ENCODE data around the gene MAGI1. TPM values are rescaled to one million over a fixed set of nuclear protein-coding genes. Genes with fewer than 3 reads are reported as not detected.
"Not testable (repeated sequence)": the region's sequence is repeated elsewhere in the genome, so short reads cannot be mapped to it uniquely, and the experiment has no call there.

The MAGI1 gene
- total and polyA plus RNA-seq, 5 donors = 15.8 to 38.3 (median 32.8) TPM

- Histone ChIP-seq H3K27ac (ENCODE audit: low read length) (no peak overlapping the region), H3K4me1 (ENCODE audit: control insufficient read depth, insufficient read depth, low read length) (no peaks in the 10 kb centered on the region), H3K4me3 (ENCODE audit: low read length) (no peak overlapping the region), H3K9me3 (ENCODE audit: control insufficient read depth, low read length) (no peaks in the 10 kb centered on the region), H3K27me3 (ENCODE audit: control insufficient read depth, insufficient read depth) (no peaks in the 10 kb centered on the region)
- intact Hi-C loops (cut with DNase I) = no loop called here
- 79% methylated on average over 2 of the region's 2 CpGs for WGBS
- ATAC-seq (no peak), DNase-seq (no peak)
These were observed 466.4 kb downstream of the MAGI1 start for GRCh38 chr3:65572175-65572777.

- DNase-seq (no peak), ATAC-seq (no peak)
- Histone ChIP-seq H3K9me3 (ENCODE audit: control insufficient read depth, low read length) (no peaks in the 10 kb centered on the region), H3K27ac (ENCODE audit: low read length) (no peak overlapping the region), H3K27me3 (ENCODE audit: control insufficient read depth, insufficient read depth) (no peaks in the 10 kb centered on the region), H3K4me3 (ENCODE audit: low read length) (no peak overlapping the region), H3K4me1 (ENCODE audit: control insufficient read depth, insufficient read depth, low read length) (no peaks in the 10 kb centered on the region)
- 97% methylated on average over 3 of the region's 3 CpGs for WGBS
- intact Hi-C loops (cut with DNase I) = no loop called here
These were observed 468.8 kb downstream of the MAGI1 start for GRCh38 chr3:65569845-65570405.

GRCh38 chr3:65569129-65569528 is 469.6 kb downstream of the MAGI1 start:
- H3K27ac ChIP-seq (ENCODE audit: low read length) = no peak overlapping the region
- intact Hi-C loops (cut with DNase I) = no loop called here
- no peak for ATAC-seq
- no peak for DNase-seq
- no peaks in the 10 kb centered on the region for H3K27me3 ChIP-seq (ENCODE audit: control insufficient read depth, insufficient read depth)
- H3K4me1 ChIP-seq (ENCODE audit: control insufficient read depth, insufficient read depth, low read length) = no peaks in the 10 kb centered on the region
- no peaks in the 10 kb centered on the region for H3K9me3 ChIP-seq (ENCODE audit: control insufficient read depth, low read length)
- 96% methylated on average over 1 of the region's 1 CpG for WGBS
- H3K4me3 ChIP-seq (ENCODE audit: low read length) = no peak overlapping the region

- Histone ChIP-seq H3K4me1 (ENCODE audit: control insufficient read depth, insufficient read depth, low read length) (peaks cover 3% of the 10 kb centered on the region), H3K4me3 (ENCODE audit: low read length) (no peak overlapping the region), H3K27me3 (ENCODE audit: control insufficient read depth, insufficient read depth) (no peaks in the 10 kb centered on the region), H3K9me3 (ENCODE audit: control insufficient read depth, low read length) (no peaks in the 10 kb centered on the region), H3K27ac (ENCODE audit: low read length) (no peak overlapping the region)
- WGBS = 73% methylated on average over 3 of the region's 3 CpGs
- ATAC-seq (peak; percentile 80 to 81), DNase-seq (no peak)
- intact Hi-C loops (cut with DNase I) = no loop called here
These were observed 470.2 kb downstream of the MAGI1 start for GRCh38 chr3:65568497-65568896.

GRCh38 chr3:65565744-65566143 is 473.0 kb downstream of the MAGI1 start:
- WGBS = 92% methylated on average over 11 of the region's 11 CpGs

GRCh38 chr3:65564483-65564882 is 474.2 kb downstream of the MAGI1 start:
- Histone ChIP-seq H3K9me3 (ENCODE audit: control insufficient read depth, low read length) (no peaks in the 10 kb centered on the region), H3K27me3 (ENCODE audit: control insufficient read depth, insufficient read depth) (no peaks in the 10 kb centered on the region), H3K27ac (ENCODE audit: low read length) (no peak overlapping the region), H3K4me1 (ENCODE audit: control insufficient read depth, insufficient read depth, low read length) (peaks cover 9% of the 10 kb centered on the region), H3K4me3 (ENCODE audit: low read length) (no peak overlapping the region)
- intact Hi-C loops (cut with DNase I) = no loop called here
- no peak for ATAC-seq
- DNase-seq = no peak
- 68% methylated on average over 3 of the region's 3 CpGs for WGBS

More at GRCh38 chr3:65565744-65566143, 473.0 kb downstream of the MAGI1 start:
- H3K9me3 ChIP-seq (ENCODE audit: control insufficient read depth, low read length); H3K4me1 ChIP-seq (ENCODE audit: control insufficient read depth, insufficient read depth, low read length); H3K27ac ChIP-seq (ENCODE audit: low read length); H3K4me3 ChIP-seq (ENCODE audit: low read length); intact Hi-C loops (cut with DNase I); ATAC-seq; DNase-seq; H3K27me3 ChIP-seq (ENCODE audit: control insufficient read depth, insufficient read depth): not testable (repeated sequence)

- Histone ChIP-seq H3K4me3 (ENCODE audit: low read length) (no peak overlapping the region), H3K4me1 (ENCODE audit: control insufficient read depth, insufficient read depth, low read length) (peaks cover 9% of the 10 kb centered on the region), H3K9me3 (ENCODE audit: control insufficient read depth, low read length) (no peaks in the 10 kb centered on the region), H3K27ac (ENCODE audit: low read length) (no peak overlapping the region), H3K27me3 (ENCODE audit: control insufficient read depth, insufficient read depth) (no peaks in the 10 kb centered on the region)
- DNase-seq = no peak
- ATAC-seq = no peak
- intact Hi-C loops (cut with DNase I) = no loop called here
- WGBS = 72% methylated on average over 5 of the region's 5 CpGs
These were observed 474.9 kb downstream of the MAGI1 start for GRCh38 chr3:65563861-65564260.

- no peaks in the 10 kb centered on the region for H3K9me3 ChIP-seq (ENCODE audit: control insufficient read depth, low read length)
- H3K27me3 ChIP-seq (ENCODE audit: control insufficient read depth, insufficient read depth) = no peaks in the 10 kb centered on the region
- WGBS = 92% methylated on average over 2 of the region's 2 CpGs
- DNase-seq (no peak), ATAC-seq (no peak)
- H3K4me1 ChIP-seq (ENCODE audit: control insufficient read depth, insufficient read depth, low read length) = peaks cover 9% of the 10 kb centered on the region
- intact Hi-C loops (cut with DNase I) = no loop called here
- H3K4me3 ChIP-seq (ENCODE audit: low read length) = no peak overlapping the region
- no peak overlapping the region for H3K27ac ChIP-seq (ENCODE audit: low read length)
These were observed 476.3 kb downstream of the MAGI1 start for GRCh38 chr3:65562447-65562846.

GRCh38 chr3:65561617-65562016 is 477.1 kb downstream of the MAGI1 start:
- intact Hi-C loops (cut with DNase I) = no loop called here
- ATAC-seq (no peak), DNase-seq (no peak)
- H3K27me3 ChIP-seq (ENCODE audit: control insufficient read depth, insufficient read depth) = no peaks in the 10 kb centered on the region
- 83% methylated on average over 3 of the region's 3 CpGs for WGBS
- H3K27ac ChIP-seq (ENCODE audit: low read length) = no peak overlapping the region
- H3K4me1 ChIP-seq (ENCODE audit: control insufficient read depth, insufficient read depth, low read length) = peaks cover 11% of the 10 kb centered on the region
- H3K4me3 ChIP-seq (ENCODE audit: low read length) = no peak overlapping the region
- no peaks in the 10 kb centered on the region for H3K9me3 ChIP-seq (ENCODE audit: control insufficient read depth, low read length)

GRCh38 chr3:65560901-65561300 is 477.8 kb downstream of the MAGI1 start:
- Histone ChIP-seq H3K9me3 (ENCODE audit: control insufficient read depth, low read length) (no peaks in the 10 kb centered on the region), H3K4me3 (ENCODE audit: low read length) (no peak overlapping the region), H3K4me1 (ENCODE audit: control insufficient read depth, insufficient read depth, low read length) (peaks cover 11% of the 10 kb centered on the region), H3K27ac (ENCODE audit: low read length) (no peak overlapping the region), H3K27me3 (ENCODE audit: control insufficient read depth, insufficient read depth) (no peaks in the 10 kb centered on the region)
- ATAC-seq = no peak
- WGBS = 85% methylated on average over 4 of the region's 4 CpGs
- intact Hi-C loops (cut with DNase I) = no loop called here
- DNase-seq = no peak

- ATAC-seq (no peak), DNase-seq (no peak)
- H3K27ac ChIP-seq (ENCODE audit: low read length) = no peak overlapping the region
- H3K9me3 ChIP-seq (ENCODE audit: control insufficient read depth, low read length) = no peaks in the 10 kb centered on the region
- H3K4me1 ChIP-seq (ENCODE audit: control insufficient read depth, insufficient read depth, low read length) = peaks cover 11% of the 10 kb centered on the region
- H3K27me3 ChIP-seq (ENCODE audit: control insufficient read depth, insufficient read depth) = no peaks in the 10 kb centered on the region
- intact Hi-C loops (cut with DNase I) = no loop called here
- H3K4me3 ChIP-seq (ENCODE audit: low read length) = no peak overlapping the region
- 94% methylated on average over 5 of the region's 5 CpGs for WGBS
These were observed 478.6 kb downstream of the MAGI1 start for GRCh38 chr3:65560133-65560532.

GRCh38 chr3:65559643-65560042 is 479.1 kb downstream of the MAGI1 start:
- Histone ChIP-seq H3K27ac (ENCODE audit: low read length) (no peak overlapping the region), H3K4me3 (ENCODE audit: low read length) (no peak overlapping the region), H3K27me3 (ENCODE audit: control insufficient read depth, insufficient read depth) (no peaks in the 10 kb centered on the region), H3K9me3 (ENCODE audit: control insufficient read depth, low read length) (no peaks in the 10 kb centered on the region), H3K4me1 (ENCODE audit: control insufficient read depth, insufficient read depth, low read length) (peaks cover 11% of the 10 kb centered on the region)
- intact Hi-C loops (cut with DNase I) = no loop called here
- ATAC-seq (no peak), DNase-seq (no peak)
- WGBS = 97% methylated on average over 10 of the region's 10 CpGs

All from right cardiac atrium (tissue), 5 donors.